Stimulated activated CD8-positive, alpha-beta memory T cell treated with anti-CD3 and anti-CD28 coated beads, Interleukin-15, amount 100 ng/mL, for 48 hours (primary cell): ENCODE measurements around the gene MUCL1.
"Not testable (repeated sequence)": the region's sequence is repeated elsewhere in the genome, so short reads cannot be mapped to it uniquely, and the experiment has no call there.

Experiments
- DNase-seq, 2 donors: peaks; one replicate each; pipeline ENCODE4 v3.0.0-alpha.2; 2020; ENCODE audit warnings: low read depth in 2 of 2

Gene MUCL1, protein sequence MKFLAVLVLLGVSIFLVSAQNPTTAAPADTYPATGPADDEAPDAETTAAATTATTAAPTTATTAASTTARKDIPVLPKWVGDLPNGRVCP

DNA sequence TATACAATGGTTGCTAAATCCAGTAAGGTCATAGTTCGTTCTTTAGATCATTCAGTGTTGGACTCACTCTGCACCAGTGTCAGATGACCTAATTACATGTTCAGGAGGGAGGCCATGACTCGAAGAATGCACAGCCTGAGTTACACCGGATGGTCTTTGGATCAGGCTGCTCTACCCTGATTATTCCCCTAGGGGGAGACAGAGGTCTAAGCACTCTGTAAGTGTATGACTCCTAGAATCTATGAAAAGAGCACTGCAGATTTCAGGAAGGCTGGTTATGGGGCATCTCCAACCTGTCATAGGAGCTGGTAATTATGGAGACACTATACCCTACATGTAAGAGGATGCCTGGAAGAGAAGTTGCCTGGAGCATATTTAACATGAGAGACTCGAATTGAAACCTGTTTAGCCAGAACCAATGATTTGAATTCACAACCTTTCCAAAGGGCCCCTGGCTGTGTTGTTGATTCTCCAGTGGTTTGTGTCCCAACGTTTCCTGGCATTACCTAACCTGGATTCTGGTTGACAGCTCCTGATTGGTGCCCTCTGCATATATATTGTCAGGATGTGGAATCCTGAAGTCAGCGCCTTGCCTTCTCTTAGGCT, at the start of gene MUCL1:
TSS of gene MUCL1 (plus strand) at position 584 of the 606 bp plus-strand sequence. CDS start 67 bp downstream, outside the sequence.
- DNase-seq = peak; percentile 50 to 59

- no peak for DNase-seq
Observed at GRCh38 chr12:54821676-54822075, 32.6 kb upstream of the MUCL1 start.

- DNase-seq = no peak
Observed at GRCh38 chr12:54824402-54824801, 29.9 kb upstream of the MUCL1 start.

GRCh38 chr12:54829511-54829910, 24.8 kb upstream of the MUCL1 start:
- no peak for DNase-seq

DNA sequence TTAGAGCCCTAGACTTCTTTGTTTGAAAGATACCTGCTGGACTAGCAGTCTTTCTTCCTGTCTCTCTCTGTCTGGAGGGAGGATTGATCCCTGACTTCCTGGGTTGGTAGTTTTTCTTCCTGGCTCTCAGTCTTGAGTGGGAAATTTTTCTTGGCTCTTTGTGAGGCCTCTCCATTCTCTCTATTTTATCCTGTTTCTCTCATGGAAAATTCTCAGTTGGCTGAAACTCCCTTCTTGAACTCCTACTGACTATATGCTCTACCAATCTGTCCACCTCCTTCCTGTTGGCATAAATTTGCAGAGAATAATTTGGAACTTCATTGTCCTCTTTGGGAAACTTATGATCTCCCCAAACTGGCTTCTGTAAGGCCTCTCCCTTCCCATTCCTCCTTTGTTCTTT, 24.1 kb upstream of the MUCL1 start:
- no peak for DNase-seq

DNA sequence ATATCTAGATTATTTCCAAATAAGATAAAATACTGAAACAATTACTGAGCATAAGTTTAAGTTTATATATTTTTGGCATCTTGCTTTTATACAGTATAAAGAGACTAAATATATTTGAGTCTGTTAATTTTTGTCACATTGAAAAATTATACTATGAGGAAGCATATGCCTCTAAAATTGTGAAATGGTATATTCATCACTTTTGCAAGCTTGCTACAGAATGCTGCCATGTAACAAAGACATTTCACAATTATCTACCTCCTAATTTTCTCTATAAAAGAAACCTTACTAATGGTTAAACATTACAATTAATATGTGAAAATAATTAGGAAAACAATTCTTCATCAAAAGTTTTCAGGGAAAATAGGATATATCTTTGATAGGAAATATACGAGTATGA, 22.7 kb upstream of the MUCL1 start:
- DNase-seq = no peak

DNA sequence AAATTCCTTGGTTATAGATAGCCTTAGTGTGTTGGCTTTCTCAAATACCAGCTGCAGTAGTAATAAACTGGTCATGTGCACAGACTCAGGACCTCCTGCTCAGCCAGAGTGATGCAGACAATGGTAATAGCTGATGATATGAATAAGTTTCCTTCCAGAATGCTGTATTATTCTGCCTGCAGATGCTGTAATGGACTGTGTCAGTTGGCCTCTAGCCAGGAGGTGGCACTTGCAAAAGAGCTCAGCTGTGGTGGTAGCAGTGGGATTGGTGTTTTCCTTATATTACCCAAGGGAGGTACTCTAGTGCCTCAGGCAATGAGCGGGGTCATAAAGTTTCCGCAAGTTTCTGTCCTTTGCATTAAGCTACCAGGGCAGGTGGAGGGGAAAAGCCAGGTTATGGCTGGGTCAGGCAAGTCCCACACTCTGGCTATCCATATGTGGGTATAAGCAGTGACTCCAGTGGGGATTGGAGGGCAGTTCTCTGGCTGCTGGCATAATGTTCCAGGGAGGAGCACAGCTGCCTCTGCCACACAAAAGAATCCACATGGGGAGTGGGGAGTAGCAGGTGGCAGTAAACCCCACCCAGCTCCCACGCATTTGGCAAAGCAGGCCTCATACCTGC, 14.0 kb upstream of the MUCL1 start:
- DNase-seq = no peak

DNA sequence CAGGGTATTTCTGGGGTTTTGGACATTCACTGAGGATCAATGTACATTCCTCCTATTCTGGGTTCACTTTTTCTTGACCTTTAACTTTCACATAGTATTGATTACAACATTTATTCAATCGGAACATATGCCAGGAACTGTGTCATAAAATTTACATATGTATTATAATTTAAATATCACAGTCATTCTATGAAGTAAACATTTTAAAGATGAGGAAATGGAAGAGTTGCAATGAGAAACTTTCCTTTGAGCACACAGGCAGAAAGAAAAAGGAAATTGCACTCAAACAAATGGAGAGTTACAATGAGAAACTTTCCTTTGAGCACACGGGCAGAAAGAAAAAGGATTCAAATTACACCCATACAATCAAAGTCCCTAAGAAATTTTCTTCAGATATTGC, 3.1 kb downstream of the MUCL1 start:
- DNase-seq = no peak

- DNase-seq = no peak
Observed at GRCh38 chr12:54858562-54858961, 4.2 kb downstream of the MUCL1 start.

- DNase-seq = no peak
Observed at GRCh38 chr12:54859502-54859901, 5.2 kb downstream of the MUCL1 start.

DNA sequence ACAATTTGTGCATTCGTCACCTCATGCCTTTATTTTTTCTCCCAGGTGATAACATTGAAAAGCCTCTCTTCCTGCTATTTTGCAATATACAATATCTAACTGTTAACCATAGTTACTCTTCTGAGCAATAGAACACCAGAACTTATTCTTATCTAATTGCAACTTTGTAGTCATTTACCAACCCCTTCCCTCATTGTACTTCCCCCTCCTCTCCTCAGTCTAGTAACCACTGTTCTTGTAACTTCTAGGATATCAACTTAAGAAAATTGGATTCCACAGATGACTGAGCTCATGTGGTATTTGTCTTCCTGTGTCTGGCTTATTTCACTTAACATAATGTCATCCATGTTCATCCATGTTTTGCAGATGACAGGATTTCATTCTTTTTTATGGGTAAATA, 7.6 kb downstream of the MUCL1 start:
- no peak for DNase-seq

GRCh38 chr12:54863948-54864618, 9.8 kb downstream of the MUCL1 start:
- no peak for DNase-seq

DNA sequence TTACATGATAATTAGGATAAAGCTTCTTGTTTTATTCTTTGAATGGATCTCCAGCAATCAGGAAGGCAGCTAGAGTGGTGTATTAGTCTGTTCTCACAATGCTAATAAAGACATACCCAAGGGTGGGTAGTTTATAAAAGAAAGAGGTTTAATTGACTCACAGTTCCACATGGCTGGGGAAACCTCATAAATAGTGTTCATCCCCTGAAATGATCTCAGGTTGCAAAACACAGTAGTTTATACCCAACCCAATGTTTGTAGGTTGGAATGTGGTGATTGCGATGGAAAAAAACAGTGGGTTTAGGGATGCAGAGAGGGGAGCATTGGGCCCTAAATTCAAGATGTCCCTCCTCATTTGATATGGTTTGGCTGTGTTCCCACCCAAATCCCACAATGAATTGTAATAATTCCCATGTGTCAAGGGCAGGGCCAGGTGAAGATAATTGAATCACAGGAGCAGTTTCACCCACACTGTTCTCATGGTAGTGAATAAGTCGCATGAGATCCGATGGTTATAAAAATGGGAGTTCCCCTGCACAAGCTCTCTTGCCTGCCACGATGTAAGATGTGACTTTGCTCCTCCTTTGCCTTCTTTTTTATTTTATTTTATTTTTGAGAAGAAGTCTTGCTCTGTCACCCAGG, 11.5 kb downstream of the MUCL1 start:
- DNase-seq = no peak

DNA sequence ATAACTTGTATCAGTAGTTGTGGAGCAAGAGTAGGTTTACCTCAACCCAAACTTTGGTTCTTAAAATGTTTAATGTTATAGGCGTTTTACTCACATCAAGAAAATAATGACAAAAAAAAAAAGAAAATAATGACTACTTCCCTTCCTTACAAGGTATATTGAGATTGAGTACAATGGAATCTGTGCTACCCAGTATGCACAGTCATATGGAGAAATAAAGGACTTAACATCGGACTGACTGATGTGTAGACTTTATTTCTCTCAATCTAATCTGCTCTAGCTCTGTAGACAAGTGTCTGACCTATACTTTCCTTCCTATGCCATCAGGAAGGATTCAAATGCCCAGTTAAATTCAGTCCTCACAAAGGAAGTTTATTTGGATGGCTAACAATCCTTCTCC, 14.4 kb downstream of the MUCL1 start:
- no peak for DNase-seq

GRCh38 chr12:54870048-54870447, 15.7 kb downstream of the MUCL1 start:
- no peak for DNase-seq

DNA sequence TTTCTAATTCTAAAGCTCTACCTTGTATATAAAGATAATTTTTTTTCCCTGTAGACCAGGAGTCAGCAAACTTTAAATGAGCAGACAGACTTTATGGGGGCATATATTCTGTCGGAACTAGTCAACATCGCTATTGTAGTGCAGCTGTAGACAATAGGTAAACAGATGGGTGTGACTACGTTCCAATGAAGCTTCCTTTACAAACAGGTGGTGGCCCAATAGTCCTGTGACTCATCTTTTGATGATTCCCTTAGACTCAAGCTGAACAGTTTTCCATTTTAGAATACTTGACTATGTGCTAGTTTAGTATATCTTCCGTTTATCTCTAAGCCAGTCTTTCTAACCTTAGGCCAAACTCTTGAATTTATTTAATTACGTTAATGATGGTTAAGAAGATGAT, 16.3 kb downstream of the MUCL1 start:
- no peak for DNase-seq

GRCh38 chr12:54879150-54879549, 24.8 kb downstream of the MUCL1 start:
- DNase-seq = no peak

DNA sequence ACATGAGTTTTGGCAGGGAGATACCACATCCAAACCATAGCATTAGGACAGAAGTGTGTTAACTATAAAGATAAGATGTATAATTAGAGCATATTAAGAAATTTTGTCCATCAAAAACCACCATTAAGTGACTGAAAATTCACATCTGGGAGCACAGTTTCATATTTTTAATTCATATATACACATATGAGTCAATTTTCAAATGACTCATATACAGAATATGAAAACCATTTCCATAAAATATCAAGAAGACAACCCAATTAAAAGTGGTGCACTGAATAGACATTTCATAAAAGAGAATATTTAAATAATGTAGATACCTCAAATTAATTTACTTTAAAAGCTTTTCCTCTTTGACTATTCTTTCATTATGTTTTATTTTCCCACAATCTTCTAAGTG, 25.3 kb downstream of the MUCL1 start:
- no peak for DNase-seq

DNA sequence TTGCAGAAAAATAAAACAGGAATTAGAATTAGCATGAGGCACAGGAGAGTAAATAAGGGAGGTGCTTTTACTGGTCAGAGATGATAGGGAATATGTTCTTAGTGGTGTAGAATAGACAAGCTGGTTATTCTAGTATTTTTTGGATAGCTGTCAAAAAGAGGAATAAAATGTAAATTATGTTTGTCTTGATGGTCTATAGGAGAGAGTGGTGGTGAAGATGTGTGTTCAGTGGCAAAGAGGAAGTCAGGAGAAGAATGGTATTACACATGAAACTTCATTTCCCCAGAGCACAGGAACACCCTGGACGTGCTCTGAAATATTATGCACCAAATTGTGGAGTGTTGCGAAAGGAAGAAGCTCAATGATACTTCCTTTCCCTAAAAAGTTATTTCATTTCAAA, 27.8 kb downstream of the MUCL1 start:
- DNase-seq = no peak

- DNase-seq = not testable (repeated sequence)
Observed at GRCh38 chr12:54882597-54882996, 28.3 kb downstream of the MUCL1 start.

GRCh38 chr12:54888428-54888827, 34.1 kb downstream of the MUCL1 start:
- not testable (repeated sequence) for DNase-seq

GRCh38 chr12:54890339-54890738, 36.0 kb downstream of the MUCL1 start:
- DNase-seq = no peak
